Left renal pelvis (tissue), 4 donors: ENCODE data around the gene CD300LD. TPM values are rescaled to one million over a fixed set of nuclear protein-coding genes. Genes with fewer than 3 reads are reported as not detected.
"Not testable (repeated sequence)": the region's sequence is repeated elsewhere in the genome, so short reads cannot be mapped to it uniquely, and the experiment has no call there.

ENCODE experiments used
- DNase-seq, 4 donors: peaks; one replicate each; pipeline ENCODE4 v3.0.0-alpha.2; 2013; ENCODE audit warnings: low read depth in 4 of 4, low spot score in 3 of 4
- polyA plus RNA-seq, 4 donors: library from polyadenylated mRNA; unstranded; fragments of 120-200 nt; gene quantifications; one replicate each; pipeline ENCODE4 v1.2.1, GENCODE V29; 2013; ENCODE audit not compliant: insufficient read length in 4 of 4

Gene CD300LD
- polyA plus RNA-seq, 4 donors, result not detected

- not testable (repeated sequence) for DNase-seq
Measured at GRCh38 chr17:74573635-74574034, 18.4 kb downstream of the CD300LD start.

GRCh38 chr17:74573169-74573568 is 18.9 kb downstream of the CD300LD start:
- no peak for DNase-seq

- DNase-seq, result no peak
Measured at GRCh38 chr17:74571621-74572270, 20.3 kb downstream of the CD300LD start.

GRCh38 chr17:74569020-74570003 is 22.8 kb downstream of the CD300LD start:
- no peak for DNase-seq

GRCh38 chr17:74568106-74568873 is 23.8 kb downstream of the CD300LD start:
- DNase-seq, result no peak

GRCh38 chr17:74567397-74567796 is 24.7 kb downstream of the CD300LD start, which contains the start of gene CD300H:
CD300H (minus strand) TSS chr17:74567509.
- DNase-seq, result no peak

GRCh38 chr17:74566132-74566753 is 25.8 kb downstream of the CD300LD start:
- DNase-seq, result no peak

GRCh38 chr17:74565126-74565525 is 27.0 kb downstream of the CD300LD start:
- no peak for DNase-seq

- DNase-seq, result no peak
Measured at GRCh38 chr17:74563358-74563757, 28.7 kb downstream of the CD300LD start.

- no peak for DNase-seq
Measured at GRCh38 chr17:74561586-74561985, 30.5 kb downstream of the CD300LD start.

- DNase-seq, result no peak
Measured at GRCh38 chr17:74558882-74559519, 33.1 kb downstream of the CD300LD start.

- not testable (repeated sequence) for DNase-seq
Measured at GRCh38 chr17:74558402-74558801, 33.7 kb downstream of the CD300LD start.

- no peak for DNase-seq
Measured at GRCh38 chr17:74555427-74555940, 36.6 kb downstream of the CD300LD start.

- no peak for DNase-seq
Measured at GRCh38 chr17:74554909-74555308, 37.2 kb downstream of the CD300LD start.

GRCh38 chr17:74552037-74552436 is 40.0 kb downstream of the CD300LD start:
- DNase-seq, result no peak

- DNase-seq, result no peak
Measured at GRCh38 chr17:74550602-74551001, 41.5 kb downstream of the CD300LD start.

GRCh38 chr17:74549343-74549742 is 42.7 kb downstream of the CD300LD start:
- DNase-seq, result no peak

GRCh38 chr17:74547736-74548135 is 44.3 kb downstream of the CD300LD start:
- no peak for DNase-seq

GRCh38 chr17:74547264-74547663 is 44.8 kb downstream of the CD300LD start:
- DNase-seq, result no peak

GRCh38 chr17:74546586-74546985 is 45.5 kb downstream of the CD300LD start:
- no peak for DNase-seq
